ENCODE results near the gene PDE6C. TPM values are rescaled to one million over a fixed set of nuclear protein-coding genes. Genes with fewer than 3 reads are reported as not detected.
"Not testable (repeated sequence)": the region's sequence is repeated elsewhere in the genome, so short reads cannot be mapped to it uniquely, and the experiment has no call there.

Gene PDE6C
- polyA plus RNA-seq, 3 donors: 0.33 to 1.7 (median 1.7) TPM

- no peak for DNase-seq
Observed at GRCh38 chr10:93630625-93631557, 18.6 kb downstream of the PDE6C start.

DNA sequence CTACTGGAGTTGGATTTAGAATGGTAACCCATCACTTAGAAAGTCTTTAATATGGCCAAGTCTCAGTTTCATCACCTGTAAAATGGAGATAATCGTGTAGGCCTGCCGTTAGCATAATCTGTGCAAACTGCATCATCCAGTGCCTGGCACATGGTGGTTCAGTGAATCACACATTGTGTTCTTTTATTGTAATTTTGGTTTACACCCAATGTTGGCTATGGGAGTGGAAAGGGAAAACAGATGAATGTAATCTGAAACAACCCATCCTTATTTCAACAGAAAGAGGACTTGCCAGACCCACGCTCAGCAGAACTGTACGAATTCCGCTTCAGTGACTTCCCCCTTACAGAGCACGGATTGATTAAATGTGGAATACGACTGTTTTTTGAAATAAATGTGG is 27.5 kb downstream of the PDE6C start:
- DNase-seq: no peak

DNA sequence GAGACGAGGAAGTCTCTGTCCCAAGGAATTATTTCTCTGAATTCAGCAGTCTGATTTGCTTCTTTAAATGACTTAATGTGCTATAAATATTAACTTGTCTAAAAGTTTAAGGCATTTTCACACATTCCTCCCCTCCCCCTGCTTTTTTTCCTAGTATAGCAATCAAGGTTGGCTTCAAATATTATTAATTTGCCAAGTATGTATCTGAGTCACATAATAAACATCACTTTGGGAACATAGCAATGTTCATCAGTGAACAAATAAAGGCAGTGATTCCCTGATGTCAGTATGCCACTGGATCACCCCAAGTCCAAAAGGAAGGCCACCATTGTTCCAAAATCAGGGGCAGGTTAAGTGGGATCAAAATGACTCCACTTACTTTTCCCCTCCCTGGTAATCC is 40.5 kb downstream of the PDE6C start:
- DNase-seq: no peak

- no peak for DNase-seq
Observed at GRCh38 chr10:93654201-93654600, 41.9 kb downstream of the PDE6C start.

GRCh38 chr10:93656155-93656554 is 43.8 kb downstream of the PDE6C start:
- no peak for DNase-seq

DNA sequence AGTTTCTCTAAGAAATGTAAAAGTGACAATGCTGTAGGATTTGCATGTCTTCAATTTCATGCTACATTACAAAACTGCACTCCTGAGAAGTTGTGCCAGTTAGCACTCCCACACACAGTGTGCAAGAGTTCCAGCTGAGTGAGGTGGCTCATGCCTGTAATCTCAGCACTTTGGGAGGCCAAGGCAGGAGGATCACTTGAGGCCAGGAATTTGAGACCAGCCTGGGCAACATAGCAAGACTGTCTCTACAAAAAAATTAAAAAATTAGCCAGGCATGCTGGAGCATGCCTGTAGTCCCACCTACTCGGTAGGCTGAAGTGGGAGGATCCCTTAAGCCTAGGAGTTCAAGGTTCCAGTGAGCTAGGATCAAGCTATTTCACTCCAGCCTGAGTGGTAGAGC is 45.4 kb downstream of the PDE6C start:
- DNase-seq: no peak

DNA sequence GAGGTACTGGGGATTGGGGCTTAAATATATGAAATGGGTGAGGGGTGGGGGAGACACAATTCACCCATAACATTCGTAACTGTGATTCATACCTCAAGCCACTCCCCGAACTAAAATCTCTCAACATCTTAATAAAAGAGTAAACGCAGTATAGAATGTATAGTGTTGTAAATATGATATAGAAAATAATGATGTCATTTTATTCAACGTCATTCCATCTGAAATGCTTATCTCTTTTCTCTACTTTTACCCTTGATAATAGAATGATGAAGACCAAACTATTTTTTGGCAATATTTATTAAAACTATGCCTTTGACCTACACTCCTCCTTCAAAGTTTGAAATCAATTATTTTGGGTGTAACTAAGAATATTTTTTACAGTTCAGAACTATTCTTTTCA is 53.7 kb downstream of the PDE6C start:
- DNase-seq: no peak

GRCh38 chr10:93667795-93668194 is 55.5 kb downstream of the PDE6C start:
- DNase-seq: no peak

DNA sequence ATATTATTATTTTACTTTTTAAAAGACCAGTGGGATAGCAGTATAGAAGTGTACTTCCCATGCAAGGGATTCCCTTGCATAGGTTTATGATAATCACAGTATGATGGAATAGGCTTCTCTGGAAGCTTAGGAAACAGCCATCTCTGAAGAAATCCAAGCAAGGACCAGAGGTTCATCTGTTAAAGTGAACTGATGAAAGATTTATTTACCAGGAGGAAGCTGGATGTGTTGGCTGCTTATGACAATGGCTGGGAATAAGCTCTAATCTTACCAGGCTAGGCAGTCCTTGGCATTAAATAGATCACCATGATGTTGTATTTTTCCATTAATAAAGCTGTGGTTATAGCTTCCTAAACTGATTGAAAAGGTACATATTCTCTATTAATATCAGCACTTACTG is 58.0 kb downstream of the PDE6C start:
- no peak for DNase-seq

DNA sequence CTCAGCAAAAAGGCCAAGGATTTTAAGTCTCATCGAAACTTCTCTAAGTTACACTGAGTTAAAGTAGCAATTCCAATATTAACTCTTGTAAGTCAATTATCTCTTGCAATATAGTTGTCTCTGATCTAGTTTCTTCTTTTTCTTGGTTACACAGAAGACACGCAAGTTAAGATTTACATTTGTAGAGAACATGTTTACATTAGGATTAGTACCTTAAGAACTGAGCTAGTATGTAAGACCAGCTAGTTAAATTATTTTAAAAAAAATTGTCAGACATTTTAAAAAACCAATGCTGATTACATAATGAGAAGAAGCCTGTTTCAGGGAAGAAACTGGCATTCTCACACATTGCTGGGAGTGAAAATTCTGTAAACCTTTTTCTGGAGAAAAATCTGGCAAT is 58.7 kb downstream of the PDE6C start:
- no peak for DNase-seq

DNA sequence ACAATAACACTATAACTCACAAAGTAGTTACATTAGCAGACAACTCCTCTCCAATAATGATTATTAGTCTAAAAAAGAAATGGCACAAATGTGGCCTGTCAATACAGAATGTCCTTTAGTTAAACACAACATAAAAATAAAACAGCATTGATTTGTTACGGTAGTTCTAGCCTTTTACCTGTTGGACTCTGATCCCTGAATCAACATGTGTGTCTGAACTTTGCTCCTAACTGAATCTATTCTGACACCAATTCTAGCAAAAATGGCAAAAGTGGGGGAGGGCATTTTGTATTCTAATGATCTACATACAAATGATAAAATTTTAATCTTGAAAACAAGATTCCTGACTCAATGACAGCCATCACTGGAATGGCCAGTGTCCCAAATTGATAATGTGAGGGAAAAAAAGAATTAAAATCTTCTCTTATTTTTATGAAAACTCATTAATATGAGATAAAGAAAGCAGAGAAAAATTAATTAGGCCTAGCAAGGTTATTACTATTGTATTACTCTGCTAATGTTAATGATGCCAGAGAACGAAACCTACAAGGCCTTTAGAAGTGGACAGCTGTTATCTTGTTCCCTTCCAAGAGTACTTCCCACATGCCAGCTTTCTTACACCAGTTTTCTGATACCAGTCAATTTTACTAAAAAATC is 59.8 kb downstream of the PDE6C start:
- no peak for DNase-seq

DNA sequence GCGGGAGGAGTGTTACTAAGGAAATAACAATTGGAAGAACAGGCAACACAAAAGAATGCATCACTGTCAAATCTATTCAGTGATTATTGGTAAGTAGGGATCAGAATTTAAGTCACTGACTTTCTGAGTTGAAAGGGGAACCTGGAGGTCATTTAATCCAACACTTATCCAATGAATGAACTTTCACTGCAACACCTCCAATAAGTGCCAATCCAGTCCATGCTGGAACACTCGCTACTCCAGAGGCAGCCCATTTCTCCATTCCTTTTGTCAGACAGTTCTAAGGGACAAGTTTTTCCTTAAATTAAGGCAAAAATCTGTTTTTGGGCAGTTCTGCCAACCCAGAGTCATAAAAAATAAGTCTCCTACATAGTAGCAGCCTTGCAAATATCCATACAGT is 60.6 kb downstream of the PDE6C start:
- DNase-seq: no peak

DNA sequence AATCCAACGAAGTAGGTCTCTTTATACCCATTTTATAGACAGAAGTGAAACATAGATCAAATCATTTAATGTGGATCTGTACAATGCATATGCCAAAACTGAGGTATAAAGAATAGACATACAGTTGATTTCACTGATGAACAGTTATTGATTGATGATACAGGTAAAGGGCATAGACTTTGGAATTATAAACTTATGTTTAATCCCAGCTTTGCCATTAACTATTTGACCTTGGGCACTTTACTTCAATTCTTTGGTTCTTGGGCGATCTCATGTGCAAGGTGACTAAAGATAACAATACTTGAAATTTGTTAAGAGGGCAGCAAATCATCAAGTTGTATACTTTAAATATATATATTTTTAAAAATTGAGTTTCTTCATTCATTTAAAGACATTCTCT is 61.5 kb downstream of the PDE6C start:
- no peak for DNase-seq

DNA sequence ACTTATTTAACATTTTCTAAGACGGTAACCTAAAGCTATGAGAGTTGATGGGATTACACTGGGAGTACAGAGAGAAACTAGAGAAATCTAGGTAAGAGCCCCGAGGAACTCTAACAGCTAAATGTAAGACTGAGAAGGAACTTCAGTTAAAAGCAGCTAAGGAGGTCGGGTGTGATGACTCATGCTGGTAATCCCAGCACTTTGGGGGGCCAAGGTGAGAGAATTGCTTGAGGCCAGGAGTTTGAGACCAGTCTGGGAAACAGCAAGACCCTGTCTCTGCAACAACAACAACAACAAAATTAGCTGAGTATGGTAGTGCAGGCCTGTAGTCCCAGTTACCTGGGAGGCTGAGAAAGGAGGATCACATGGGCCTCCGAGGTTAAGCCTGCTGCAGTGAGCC is 66.0 kb downstream of the PDE6C start:
- no peak for DNase-seq

DNA sequence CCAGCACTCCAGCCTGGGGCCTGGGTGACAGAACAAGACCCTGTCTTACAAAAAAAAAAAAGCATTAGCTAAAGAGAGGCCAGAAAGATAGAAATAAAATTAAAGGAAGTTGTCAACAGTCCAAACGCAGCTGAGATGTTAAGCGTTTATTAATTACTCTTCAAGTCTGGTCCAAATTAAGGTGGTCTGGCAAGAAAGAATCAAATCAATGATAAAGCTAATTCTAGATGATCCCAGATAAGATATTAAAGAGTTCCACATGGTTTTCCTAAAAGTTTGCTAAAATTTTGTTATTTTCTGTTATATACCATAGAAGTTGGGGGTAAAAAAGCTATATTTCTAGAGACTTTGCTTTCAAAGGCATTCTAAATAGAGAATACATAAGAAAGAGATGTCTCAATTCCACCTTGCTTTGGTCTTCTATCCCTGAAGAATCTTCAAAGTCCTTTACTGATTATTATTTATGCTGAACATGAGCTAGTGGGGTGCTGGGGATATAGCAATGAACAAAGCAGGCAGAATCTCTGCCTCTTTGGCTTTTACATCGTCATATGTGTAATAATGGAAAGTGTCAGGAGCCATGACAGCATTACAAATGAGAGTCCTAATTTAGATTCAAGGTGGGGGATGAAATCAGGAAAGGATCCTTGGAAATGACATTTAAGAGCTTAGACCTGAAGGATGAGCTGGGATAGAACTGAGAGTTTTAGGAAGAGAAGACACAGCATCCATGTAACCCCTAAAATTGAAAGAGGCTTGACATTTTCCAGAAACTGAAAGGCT is 66.7 kb downstream of the PDE6C start:
- no peak for DNase-seq

DNA sequence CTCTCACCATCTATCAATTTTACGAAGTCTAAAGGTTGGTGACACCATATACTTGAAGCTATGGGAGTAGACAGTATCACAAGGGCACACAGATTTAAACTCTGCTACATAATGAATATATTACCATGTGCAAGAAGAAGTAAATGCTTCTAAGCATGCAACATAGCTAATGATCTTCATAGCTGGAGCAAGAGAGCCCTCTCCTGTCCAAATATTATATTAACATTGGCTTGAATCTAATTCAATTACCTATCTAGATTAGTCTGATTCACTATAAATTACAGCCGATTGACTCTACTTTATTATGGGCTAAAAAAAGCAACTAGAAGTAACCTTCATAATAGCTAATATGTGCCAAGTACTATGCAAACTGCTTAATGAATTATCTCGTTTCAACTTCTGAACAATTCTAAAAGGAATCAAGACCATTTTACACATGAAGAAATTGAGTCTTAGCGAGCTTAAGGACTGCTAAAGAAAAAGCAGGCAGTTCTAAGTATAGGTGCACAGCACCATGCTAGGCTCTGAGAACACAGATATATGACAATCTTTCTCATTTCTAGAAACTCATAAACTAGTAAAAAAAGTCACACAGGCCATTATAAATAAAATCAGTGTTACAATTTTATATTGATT is 68.2 kb downstream of the PDE6C start:
- peak; percentile 29 for DNase-seq

GRCh38 chr10:93687737-93688136 is 75.4 kb downstream of the PDE6C start:
- no peak for DNase-seq

GRCh38 chr10:93695740-93696139 is 83.4 kb downstream of the PDE6C start:
- DNase-seq: peak; percentile 4

DNA sequence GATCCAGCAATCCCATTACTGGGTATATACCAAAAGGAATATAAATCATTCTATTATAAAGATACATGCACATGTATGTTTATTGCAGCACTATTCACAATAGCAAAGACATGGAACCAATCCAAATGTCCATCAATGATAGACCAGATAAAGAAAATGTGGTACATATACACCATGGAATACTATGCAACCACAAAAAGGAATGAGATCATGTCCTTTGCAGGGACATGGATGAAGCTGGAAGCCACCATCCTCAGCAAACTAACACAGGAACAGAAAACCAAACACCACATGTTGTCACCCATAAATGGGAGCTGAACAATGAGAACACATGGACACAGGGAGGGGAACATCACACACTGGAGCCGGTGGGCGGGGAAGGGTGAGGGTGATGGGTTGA is 84.2 kb downstream of the PDE6C start:
- not testable (repeated sequence) for DNase-seq

- DNase-seq: no peak
Observed at GRCh38 chr10:93697207-93697606, 84.9 kb downstream of the PDE6C start.

DNA sequence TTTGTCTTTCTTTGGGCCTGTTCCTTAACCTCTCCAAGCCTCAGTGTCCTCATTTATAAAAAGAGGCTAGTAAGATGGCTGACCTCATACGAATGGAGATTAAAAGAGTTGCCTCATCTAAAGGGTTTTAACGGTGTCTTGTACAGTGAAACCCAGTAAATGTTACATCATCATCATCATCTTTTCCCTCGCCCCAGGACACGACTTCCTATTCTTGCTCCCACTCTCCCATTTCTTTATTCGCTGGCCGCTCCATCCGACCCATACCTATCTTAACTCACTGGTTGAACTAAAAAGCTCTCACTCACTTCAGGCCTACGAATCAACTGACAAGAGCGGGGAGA is 89.5 kb downstream of the PDE6C start:
- DNase-seq: no peak
